NCI-H82 (cell line): Measurements from ENCODE around the gene RNF32.
"Not testable (repeated sequence)": the region's sequence is repeated elsewhere in the genome, so short reads cannot be mapped to it uniquely, and the experiment has no call there.

Source experiments
- DNase-seq: peaks from one replicate; lab custom pipeline; 2025; lab: John Stamatoyannopoulos, UW

RNF32 gene

DNA sequence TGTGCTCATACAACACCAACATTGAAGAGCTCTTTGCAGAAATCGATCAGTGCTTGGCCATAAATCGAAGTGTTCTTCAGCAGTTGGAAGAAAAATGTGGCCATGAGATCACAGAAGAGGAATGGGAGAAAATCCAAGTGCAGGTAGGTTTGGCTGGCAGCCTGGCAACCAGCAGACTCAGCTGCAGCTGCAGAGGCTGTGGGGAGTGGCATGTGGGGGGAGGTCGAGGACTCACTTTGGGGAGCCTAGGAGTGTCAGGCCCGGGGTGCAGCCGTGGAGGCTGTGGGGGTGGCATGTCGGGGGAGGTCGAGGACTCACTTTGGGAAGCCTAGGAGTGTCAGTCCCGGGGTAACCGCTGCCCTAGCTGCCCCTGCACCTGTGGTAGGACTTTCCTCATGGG, 35.1 kb downstream of the RNF32 start:
- DNase-seq: no peak

DNA sequence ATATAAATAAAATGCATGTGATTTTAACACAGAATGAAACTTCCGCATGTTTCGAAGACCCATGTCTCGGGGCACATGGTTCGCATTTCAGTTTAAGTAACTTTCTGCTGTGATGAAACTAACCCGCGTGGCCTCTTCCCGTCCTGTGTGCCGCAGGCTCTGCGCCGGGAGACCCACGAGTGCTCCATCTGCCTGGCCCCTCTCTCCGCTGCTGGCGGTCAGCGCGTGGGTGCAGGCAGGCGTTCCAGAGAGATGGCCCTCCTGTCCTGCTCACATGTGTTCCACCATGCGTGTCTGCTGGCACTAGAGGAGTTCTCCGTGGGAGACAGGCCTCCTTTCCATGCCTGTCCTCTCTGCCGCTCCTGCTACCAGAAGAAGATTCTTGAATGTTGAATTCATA, 35.7 kb downstream of the RNF32 start:
- DNase-seq: no peak

DNA sequence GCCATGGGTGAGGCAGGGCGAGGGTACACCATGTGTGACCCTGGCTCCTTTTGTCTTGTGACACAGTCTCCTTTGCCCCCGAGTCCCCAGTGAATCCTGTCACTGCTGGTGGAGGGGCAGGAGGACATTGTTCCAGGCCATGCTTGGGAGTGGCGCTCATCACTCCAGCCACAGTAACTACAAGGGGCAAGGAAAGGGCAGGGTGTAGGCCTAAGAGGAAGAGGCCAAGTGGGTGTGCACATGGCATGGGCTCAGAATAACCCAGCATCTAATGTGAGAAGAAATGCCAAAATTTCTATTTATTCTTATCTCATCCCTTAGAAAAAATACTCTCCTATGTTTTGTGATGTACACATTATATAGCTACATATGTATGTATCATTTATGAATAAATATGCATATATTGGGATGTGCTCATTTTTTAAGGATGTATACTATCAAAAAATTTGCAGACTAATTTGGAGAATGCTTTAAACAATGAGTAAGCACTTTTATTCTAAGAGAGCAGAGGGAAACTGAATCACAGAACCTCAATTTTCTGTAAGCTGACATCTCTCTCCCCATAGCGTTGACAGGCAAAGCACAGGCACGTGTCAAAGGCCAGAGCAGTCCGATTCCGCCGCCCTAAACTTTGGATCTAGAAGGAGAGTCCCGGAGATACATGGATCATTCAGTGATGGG, 36.9 kb downstream of the RNF32 start:
- no peak for DNase-seq

DNA sequence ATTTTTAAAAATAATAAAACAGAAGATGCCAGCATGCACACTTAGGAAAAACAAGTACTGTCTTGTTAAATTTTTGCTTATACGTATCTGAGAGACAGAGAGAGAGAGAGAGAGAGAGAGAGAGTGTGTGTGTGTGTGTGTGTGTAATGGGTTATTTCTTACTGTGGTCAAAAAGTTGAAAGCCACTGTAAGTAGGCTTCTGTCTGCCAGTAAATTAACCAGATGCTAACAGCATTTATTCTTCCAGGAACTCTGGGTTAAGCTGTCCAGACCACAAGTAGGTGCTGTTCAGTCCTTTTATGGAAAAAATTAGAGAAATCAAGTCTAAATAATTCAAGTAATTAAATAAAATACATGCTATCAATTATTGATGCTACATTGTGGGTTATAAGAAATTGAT, 39.7 kb downstream of the RNF32 start:
- no peak for DNase-seq

DNA sequence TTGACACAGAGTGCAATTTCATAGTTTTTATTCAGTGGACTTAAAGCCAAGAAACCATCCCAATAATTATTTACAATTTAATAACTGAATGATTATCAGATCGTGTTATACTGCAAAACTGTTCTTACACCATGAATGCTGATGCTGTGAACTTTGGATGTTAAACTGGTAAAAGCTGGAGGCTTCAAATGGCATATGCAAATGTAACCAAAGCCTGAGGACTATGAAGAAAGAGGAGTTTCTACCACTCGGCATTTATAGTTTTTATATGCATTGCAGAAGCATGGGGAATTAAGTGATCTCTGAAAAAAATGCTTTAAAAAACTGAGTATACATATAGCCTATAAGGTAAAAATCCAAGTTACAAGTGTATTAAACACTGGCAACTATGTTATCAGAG, 42.4 kb downstream of the RNF32 start:
- DNase-seq: no peak

DNA sequence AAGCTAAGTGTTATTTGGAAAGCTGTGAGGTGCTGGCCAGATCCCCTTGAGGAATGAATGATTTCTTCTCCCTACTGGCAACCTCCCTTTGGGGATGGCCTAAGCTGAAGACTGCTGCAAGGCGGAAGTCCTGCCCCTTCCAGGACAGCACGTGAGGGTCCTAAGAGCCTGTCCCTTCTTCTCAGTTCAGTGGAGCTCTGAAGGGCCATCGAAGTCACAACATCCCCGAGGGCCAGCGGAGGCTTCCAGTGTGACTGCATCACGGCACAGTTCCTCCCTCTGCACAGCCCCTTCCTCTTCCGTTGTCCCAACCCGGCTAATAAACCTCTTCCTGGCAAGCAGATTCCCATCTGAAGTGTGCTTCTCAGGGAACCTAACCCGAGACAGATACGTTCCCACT, 43.7 kb downstream of the RNF32 start:
- no peak for DNase-seq

DNA sequence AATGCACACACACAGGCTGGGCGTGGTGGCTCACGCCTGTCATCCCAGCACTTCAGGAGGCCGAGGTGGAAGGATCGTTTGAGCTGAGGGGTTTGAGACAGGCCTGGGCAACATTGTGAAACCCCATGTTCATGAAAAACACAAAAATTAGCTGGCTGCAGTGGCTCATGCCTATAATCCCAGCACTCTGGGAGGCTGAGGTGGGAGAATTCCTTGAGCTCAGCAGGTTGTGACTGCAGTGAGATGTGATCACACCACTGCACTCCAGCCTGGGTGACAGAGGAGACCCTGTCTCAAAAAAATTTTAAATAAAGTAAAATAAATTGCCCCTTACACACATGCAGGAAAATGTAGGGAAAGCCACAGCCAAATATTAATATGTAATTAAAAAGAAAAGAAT, 44.1 kb downstream of the RNF32 start:
- no peak for DNase-seq

DNA sequence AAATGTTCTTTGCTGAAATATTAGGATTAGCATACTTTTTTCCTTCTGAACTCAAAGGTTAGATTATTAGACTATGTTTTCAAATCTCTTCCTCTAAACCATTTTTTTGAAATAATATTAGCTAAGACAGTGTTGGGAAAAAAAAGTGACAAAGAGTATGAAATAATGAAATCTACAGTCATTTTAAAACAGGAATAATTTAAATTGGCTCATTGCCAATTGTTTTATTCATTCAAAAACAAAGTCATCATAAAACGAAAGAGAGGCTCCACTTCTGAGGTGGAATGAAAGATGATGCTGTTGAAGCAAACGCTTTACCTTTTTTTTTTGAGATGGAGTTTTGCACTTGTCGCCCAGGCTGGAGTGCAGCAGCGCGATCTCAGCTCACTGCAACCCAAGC, 51.2 kb downstream of the RNF32 start:
- DNase-seq: no peak

DNA sequence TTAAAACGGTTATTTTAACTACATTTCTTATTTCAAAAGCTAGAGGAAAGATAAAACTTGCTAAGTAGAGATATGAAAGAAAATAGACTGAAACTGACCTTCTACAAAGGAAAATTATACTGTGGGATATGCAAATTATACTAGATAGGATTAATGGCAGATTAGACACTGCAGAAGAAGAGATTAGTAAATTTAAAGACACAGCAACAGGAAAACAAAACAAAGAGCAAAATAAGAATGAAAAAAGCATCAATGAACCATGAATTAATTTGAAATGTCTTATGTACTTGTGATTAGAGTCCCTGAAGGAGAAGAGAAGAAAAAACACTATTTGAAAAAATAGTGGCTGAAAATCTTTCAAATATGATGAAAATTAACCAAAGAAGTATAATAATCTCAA, 52.3 kb downstream of the RNF32 start:
- DNase-seq: no peak

DNA sequence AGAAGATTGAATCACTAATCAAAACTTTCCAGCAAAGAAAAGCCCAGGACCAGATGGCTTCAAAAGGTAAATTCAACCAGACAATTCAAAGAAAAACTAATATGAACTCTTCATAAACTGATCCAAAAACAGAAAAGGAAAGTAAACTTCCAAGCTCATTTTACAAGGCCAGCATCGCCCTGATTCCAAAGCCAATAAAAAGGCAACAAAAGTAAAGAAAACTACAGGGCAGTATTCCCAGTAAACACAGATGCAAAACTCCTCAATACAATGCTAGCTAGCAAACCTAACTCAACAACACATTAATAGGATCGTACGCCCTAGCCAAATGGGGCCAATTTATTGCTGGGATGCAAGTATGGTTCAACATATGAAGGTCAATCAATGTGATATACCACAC, 53.1 kb downstream of the RNF32 start:
- no peak for DNase-seq

DNA sequence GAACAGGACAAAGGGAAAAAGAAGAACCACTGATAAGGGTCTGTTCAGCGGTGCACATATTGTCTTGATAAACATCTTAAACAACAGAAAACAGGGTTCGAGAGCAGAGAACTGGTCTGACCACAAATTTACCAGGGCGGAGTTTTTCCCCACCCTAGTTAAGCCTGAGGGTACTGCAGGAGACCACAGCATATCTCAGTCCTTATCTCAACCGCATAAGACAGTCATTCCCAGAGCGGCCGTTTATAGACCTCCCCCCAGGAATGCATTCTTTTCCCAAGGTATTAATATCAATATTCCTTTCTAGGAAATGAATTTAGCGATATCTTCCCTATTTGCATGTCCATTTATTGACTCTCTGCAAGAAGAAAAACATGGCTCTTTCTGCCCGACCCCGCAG, 56.7 kb downstream of the RNF32 start:
- not testable (repeated sequence) for DNase-seq

DNA sequence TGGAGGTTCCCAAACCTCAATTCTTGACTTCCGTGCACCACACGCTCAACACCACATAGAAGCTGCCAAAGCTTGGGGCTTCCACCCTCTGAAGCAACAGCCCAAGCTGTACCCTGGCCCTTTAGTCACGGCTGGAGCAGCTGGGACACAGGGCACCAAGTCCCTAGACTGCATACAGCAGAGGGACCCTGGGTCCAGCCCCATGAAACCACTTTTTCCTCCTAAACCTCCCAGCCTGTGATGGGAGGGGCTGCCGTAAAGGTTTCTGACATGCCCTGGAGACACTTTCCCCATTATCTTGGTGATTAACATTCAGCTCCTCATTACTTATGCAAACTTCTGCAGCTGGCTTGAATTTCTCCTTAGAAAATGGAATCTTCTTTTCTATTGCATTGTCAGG, 57.9 kb downstream of the RNF32 start:
- DNase-seq: not testable (repeated sequence)

DNA sequence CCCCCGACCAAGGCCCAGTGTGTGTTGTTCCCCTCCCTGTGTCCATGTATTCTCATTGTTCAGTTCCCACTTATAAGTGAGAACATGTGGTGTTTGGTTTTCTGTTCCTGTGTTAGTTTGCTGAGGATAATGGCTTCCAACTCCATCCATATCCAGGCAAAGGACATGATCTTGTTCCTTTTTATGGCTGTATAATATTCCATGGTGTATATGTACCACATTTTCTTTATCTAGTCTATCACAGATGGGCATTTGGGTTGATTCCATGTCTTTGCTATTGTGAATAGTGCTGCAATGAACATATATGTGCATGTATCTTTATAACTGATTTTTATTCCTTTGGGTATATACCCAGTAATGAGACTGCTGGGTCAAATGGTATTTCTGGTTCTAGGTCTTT, 61.2 kb downstream of the RNF32 start:
- not testable (repeated sequence) for DNase-seq

DNA sequence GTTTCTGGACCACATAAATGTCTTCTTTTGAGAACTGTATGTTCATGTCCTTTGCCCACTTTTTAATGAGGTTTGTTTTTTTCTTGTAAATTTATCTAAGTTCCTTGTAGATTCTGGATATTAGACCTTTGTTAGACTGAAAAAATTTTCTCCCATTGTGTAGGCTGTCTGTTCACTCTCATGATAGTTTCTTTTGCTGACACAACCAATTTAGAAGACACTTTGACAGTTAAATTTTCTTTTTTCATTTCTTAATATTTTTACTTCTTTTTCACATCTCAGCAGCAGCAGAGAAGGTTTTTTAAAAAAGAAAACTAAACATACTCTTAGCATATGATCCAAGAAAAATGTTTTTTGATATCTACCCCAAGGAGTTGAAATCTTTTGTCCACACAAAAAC, 61.8 kb downstream of the RNF32 start:
- DNase-seq: no peak

DNA sequence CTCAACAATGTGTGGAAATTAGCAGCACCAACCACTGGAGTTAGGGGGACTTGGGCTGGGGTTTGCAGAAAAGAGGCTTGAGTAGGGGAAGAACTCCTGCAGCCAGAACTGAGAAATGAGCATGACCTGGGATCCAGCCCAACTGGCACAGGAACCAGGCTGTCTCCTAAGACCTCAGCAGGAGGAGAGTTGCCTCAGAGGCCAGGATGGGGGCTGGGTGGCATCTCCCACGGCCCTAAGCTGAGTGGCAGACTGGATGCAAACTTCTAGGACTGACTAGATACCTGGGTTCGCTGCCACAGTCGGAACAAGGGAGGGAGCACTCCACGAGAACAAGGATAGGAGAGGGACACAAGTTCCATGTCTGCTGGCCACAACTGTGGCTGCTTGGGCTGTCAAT, 62.6 kb downstream of the RNF32 start:
- no peak for DNase-seq

DNA sequence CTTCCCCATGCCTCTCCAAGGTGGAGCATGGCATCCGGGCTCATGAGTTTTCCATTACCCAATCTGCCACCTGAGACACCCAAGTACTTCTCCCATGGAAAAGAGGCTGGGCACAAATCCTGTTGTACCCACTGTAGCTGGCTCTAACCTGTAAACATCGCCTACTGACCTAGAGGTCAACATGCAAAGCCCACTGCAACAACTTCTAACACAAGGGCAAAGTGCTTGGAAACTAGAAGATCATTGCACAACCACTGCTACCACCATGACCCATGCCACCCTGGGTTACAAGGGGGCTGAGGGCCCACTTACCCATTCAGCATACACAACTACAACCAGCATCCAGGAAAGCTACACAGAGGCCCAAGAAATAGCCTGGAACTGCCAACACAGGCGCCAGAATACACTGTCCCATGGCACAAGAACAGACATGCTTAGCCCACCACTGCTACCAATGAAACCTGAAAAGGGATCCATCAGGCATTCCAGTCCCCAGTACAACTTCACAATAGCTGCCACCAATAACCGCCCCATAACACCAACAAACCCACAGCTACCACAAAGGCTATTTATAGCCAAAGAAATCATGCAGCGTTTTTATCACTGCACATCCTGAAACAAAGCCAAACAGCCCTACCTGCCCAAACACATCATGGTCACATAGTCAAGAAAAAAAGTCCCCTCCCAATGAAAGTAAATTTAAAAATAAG, 63.4 kb downstream of the RNF32 start:
- DNase-seq: no peak

DNA sequence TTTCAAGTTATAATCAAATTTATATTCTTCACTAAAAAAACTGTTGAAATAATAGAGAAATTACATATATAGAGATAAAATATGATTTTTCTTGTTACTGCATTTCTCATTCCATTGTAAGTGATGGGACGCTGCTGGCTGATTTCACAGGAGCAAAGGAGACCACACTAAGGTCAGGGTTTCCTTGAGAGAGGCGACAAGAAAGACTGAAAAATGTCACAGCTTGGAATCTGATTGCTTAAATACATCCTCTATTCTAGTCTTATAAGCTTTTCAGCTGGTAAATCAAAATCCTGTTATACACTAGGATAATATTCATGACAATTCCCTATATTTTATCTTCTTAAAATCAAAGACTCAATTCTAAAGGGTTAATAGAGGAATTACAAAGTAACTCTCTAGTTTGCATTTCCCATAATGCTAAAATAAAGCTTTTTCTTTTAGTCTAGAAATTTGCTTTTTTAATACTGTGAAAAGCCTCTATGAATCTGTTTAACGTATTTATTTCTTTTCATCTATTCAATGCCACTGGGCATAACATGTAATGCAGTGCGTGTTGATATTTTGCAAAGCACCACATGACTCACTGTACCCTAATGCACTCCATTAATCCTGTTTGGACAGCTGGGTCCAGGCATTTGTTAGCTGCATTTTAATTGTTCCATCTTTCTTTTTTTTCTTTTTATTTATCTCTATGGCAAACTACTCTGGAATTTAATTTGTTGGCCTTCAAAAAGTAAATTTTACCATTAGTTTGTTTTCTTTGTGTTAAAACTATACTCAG, 81.7 kb downstream of the RNF32 start:
- peak; percentile 43 for DNase-seq

DNA sequence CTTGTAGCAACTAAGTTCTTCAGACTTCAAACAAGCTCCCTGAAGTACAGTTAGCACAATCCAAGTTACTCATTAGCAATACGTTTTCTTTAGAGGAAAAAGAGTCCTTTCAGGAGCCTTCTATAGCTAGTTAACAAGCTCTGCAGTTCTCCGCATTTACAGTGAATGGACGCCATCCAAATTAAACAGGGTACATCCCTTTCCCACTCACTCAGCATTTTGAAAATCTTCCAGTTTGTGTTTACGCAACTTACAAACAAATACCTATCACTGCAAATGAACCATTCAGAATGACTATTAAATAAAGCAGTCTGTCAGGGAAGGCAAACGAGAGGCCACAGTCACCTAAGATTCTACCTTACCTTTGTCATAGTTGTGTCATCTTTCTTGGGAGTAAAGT, 84.5 kb downstream of the RNF32 start:
- no peak for DNase-seq

DNA sequence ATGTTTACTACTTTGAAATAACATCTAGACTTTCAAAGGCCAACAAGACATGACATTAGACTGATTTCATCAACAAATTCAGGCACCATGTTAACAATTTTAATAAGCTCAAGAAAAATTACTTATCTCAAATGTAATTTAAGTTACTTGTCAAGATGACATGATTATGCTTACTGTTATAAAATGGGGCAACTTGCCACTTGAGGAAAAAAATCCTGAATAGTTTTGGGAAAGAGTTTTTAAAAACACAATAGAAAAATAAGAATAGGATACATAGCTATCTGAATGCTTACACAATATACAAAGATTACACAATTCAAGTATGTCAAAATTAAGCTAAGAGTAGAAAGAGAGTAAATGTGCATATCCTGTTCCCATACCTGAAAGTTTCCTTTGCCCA, 85.4 kb downstream of the RNF32 start:
- no peak for DNase-seq
